ENCODE data around the gene SIRT7.

GRCh38 chr17:81904600-81905423, 13.2 kb downstream of the SIRT7 start:
- no peak for TF ChIP-seq POLR2AphosphoS5 (IDR thresholded peaks at IDR 0.05)
- TF ChIP-seq POLR2A (IDR thresholded peaks at IDR 0.05): no peak
- no peak for TF ChIP-seq CTCF (IDR thresholded peaks at IDR 0.05)
